Measurements from ENCODE around the gene ZSCAN10. TPM values are rescaled to one million over a fixed set of nuclear protein-coding genes. Genes with fewer than 3 reads are reported as not detected.

Gene ZSCAN10
- total and polyA plus RNA-seq, 2 of the 13 experiments (the other 11 are each of a cell fraction or from before 2014, with no cell fraction given) = not detected

DNA sequence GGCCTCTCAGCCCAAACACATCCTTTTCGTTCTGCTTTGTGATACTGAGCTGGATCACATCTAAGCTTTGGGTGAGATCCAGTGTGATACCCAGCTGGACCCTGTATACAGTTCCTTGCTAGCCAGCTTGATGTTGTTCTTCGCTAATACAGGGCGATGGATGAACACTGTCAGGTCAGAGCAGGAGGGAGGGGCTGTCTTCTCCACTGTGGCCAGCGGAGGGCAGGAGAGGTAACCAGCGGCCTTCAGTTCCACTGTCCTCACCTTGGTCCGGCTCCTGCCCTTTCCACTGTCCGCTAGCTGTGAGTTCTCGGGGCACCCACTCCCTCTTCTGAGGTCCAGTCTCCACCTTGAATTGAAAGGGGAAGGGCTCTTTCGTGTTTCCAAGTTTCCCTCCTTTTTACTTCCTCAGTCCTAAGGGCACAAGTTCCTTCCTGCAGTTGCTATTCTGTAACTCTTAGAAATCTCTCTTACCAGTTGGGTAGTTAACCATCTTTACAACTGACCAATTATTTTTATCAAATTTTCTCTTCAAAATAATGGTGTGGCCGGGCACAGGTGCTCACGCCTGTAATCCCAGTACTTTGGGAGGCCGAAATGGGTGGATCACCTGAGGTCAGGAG lies 32.8 kb upstream of the ZSCAN10 start (continued):
- TF ChIP-seq, protein P1, sequence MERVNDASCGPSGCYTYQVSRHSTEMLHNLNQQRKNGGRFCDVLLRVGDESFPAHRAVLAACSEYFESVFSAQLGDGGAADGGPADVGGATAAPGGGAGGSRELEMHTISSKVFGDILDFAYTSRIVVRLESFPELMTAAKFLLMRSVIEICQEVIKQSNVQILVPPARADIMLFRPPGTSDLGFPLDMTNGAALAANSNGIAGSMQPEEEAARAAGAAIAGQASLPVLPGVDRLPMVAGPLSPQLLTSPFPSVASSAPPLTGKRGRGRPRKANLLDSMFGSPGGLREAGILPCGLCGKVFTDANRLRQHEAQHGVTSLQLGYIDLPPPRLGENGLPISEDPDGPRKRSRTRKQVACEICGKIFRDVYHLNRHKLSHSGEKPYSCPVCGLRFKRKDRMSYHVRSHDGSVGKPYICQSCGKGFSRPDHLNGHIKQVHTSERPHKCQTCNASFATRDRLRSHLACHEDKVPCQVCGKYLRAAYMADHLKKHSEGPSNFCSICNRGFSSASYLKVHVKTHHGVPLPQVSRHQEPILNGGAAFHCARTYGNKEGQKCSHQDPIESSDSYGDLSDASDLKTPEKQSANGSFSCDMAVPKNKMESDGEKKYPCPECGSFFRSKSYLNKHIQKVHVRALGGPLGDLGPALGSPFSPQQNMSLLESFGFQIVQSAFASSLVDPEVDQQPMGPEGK (CRISPR knock-in tag; IDR thresholded peaks at IDR 0.05) = peak; percentile 32; the same call in 1 of the 2 replicates
- TF ChIP-seq SP1 (IDR thresholded peaks at IDR 0.05) (no peak), SP1 (CRISPR knock-in tag; IDR thresholded peaks at IDR 0.05) (peak; percentile 32; the same call in 1 of the 2 replicates), RFXANK (CRISPR knock-in tag; IDR thresholded peaks at IDR 0.05) (no peak), RAD21 (CRISPR knock-in tag; IDR thresholded peaks at IDR 0.05) (peak; percentile 64), KAT2B (IDR thresholded peaks at IDR 0.05; ENCODE audit: borderline replicate concordance, low read depth, low read length) (no peak), MED8 (CRISPR knock-in tag; IDR thresholded peaks at IDR 0.05; ENCODE audit: insufficient replicate concordance) (no peak), GABPB1 (CRISPR knock-in tag; IDR thresholded peaks at IDR 0.05) (0 out of 2 replicates have a peak, but pooled peaks have one; percentile 22), MED13 (CRISPR knock-in tag; IDR thresholded peaks at IDR 0.05) (no peak), RBAK (CRISPR knock-in tag; IDR thresholded peaks at IDR 0.05) (no peak), ZNF547 (CRISPR knock-in tag; IDR thresholded peaks at IDR 0.05) (no peak), HMG20A (CRISPR knock-in tag; IDR thresholded peaks at IDR 0.05; ENCODE audit: borderline replicate concordance) (no peak), MIER2 (CRISPR knock-in tag; IDR thresholded peaks at IDR 0.05) (0 out of 2 replicates have a peak, but pooled peaks have one; percentile 59), FOXC1 (CRISPR knock-in tag; IDR thresholded peaks at IDR 0.05; ENCODE audit: borderline replicate concordance) (no peak), ZFP36L1 (CRISPR knock-in tag; IDR thresholded peaks at IDR 0.05) (0 out of 2 replicates have a peak, but pooled peaks have one; percentile 24), SALL1 (CRISPR knock-in tag; IDR thresholded peaks at IDR 0.05) (0 out of 2 replicates have a peak, but pooled peaks have one; percentile 23)
- TF ChIP-seq, protein P2, sequence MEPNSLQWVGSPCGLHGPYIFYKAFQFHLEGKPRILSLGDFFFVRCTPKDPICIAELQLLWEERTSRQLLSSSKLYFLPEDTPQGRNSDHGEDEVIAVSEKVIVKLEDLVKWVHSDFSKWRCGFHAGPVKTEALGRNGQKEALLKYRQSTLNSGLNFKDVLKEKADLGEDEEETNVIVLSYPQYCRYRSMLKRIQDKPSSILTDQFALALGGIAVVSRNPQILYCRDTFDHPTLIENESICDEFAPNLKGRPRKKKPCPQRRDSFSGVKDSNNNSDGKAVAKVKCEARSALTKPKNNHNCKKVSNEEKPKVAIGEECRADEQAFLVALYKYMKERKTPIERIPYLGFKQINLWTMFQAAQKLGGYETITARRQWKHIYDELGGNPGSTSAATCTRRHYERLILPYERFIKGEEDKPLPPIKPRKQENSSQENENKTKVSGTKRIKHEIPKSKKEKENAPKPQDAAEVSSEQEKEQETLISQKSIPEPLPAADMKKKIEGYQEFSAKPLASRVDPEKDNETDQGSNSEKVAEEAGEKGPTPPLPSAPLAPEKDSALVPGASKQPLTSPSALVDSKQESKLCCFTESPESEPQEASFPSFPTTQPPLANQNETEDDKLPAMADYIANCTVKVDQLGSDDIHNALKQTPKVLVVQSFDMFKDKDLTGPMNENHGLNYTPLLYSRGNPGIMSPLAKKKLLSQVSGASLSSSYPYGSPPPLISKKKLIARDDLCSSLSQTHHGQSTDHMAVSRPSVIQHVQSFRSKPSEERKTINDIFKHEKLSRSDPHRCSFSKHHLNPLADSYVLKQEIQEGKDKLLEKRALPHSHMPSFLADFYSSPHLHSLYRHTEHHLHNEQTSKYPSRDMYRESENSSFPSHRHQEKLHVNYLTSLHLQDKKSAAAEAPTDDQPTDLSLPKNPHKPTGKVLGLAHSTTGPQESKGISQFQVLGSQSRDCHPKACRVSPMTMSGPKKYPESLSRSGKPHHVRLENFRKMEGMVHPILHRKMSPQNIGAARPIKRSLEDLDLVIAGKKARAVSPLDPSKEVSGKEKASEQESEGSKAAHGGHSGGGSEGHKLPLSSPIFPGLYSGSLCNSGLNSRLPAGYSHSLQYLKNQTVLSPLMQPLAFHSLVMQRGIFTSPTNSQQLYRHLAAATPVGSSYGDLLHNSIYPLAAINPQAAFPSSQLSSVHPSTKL (CRISPR knock-in tag; IDR thresholded peaks at IDR 0.05) = 0 out of 2 replicates have a peak, but pooled peaks have one; percentile 23
- TF ChIP-seq, protein P3, sequence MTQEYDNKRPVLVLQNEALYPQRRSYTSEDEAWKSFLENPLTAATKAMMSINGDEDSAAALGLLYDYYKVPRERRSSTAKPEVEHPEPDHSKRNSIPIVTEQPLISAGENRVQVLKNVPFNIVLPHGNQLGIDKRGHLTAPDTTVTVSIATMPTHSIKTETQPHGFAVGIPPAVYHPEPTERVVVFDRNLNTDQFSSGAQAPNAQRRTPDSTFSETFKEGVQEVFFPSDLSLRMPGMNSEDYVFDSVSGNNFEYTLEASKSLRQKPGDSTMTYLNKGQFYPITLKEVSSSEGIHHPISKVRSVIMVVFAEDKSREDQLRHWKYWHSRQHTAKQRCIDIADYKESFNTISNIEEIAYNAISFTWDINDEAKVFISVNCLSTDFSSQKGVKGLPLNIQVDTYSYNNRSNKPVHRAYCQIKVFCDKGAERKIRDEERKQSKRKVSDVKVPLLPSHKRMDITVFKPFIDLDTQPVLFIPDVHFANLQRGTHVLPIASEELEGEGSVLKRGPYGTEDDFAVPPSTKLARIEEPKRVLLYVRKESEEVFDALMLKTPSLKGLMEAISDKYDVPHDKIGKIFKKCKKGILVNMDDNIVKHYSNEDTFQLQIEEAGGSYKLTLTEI (CRISPR knock-in tag; conservative IDR thresholded peaks at IDR 0.05) = no peak
- TF ChIP-seq, protein P4, sequence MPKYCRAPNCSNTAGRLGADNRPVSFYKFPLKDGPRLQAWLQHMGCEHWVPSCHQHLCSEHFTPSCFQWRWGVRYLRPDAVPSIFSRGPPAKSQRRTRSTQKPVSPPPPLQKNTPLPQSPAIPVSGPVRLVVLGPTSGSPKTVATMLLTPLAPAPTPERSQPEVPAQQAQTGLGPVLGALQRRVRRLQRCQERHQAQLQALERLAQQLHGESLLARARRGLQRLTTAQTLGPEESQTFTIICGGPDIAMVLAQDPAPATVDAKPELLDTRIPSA (CRISPR knock-in tag; IDR thresholded peaks at IDR 0.05; ENCODE audit: borderline replicate concordance) = no peak
- TF ChIP-seq, protein P5, sequence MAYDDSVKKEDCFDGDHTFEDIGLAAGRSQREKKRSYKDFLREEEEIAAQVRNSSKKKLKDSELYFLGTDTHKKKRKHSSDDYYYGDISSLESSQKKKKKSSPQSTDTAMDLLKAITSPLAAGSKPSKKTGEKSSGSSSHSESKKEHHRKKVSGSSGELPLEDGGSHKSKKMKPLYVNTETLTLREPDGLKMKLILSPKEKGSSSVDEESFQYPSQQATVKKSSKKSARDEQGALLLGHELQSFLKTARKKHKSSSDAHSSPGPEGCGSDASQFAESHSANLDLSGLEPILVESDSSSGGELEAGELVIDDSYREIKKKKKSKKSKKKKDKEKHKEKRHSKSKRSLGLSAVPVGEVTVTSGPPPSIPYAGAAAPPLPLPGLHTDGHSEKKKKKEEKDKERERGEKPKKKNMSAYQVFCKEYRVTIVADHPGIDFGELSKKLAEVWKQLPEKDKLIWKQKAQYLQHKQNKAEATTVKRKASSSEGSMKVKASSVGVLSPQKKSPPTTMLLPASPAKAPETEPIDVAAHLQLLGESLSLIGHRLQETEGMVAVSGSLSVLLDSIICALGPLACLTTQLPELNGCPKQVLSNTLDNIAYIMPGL (CRISPR knock-in tag; IDR thresholded peaks at IDR 0.05; ENCODE audit: borderline replicate concordance in 1 of 2, low read depth in 1 of 2) = peak; percentile 45 to 84; a peak in 3 of 4 replicates
